ENCODE measurements around the gene FTCDNL1.

The FTCDNL1 gene

GRCh38 chr2:199851501-199851810, 464 bp upstream of the FTCDNL1 start:
- H3K4me3 ChIP-seq (ENCODE audit: insufficient read depth in 1 of 2, low read depth in 1 of 2, low read length in 2 of 2): peak overlapping the region in 1 of 2 experiments; percentile 82
- H4K8ac ChIP-seq (ENCODE audit: low read length): no peak overlapping the region

GRCh38 chr2:199850218-199850717, 724 bp downstream of the FTCDNL1 start:
- DNase-seq: no peak
- Histone ChIP-seq H2AK5ac (ENCODE audit: low read length, severe bottlenecking) (no peak overlapping the region), H3K9ac (ENCODE audit: low read length) (peak overlapping the region; percentile 85), H2BK5ac (ENCODE audit: low read depth, low read length, poor library complexity, severe bottlenecking) (no peak overlapping the region), H2BK120ac (ENCODE audit: low read depth, low read length) (no peak overlapping the region), H3K27me3 (ENCODE audit: control insufficient read depth in 1 of 2, insufficient read depth in 1 of 2, low read length in 2 of 2) (peaks cover 0 to 34% of the 10 kb centered on the region in 2 experiments), H3K18ac (ENCODE audit: low read depth in 1 of 2, low read length in 2 of 2) (peak overlapping the region in 1 of 2 experiments; percentile 40), H3K4ac (ENCODE audit: low read depth in 1 of 2, low read length in 2 of 2) (no peak overlapping the region), H4K8ac (ENCODE audit: low read length) (no peak overlapping the region), H3K36me3 (ENCODE audit: control insufficient read depth in 1 of 2, insufficient read depth in 2 of 2, low read depth in 1 of 2, low read length in 2 of 2) (peaks cover 0 to 4% of the 10 kb centered on the region in 2 experiments), H3K27ac (ENCODE audit: low read length, poor library complexity, severe bottlenecking) (no peak overlapping the region), H3K9me3 (ENCODE audit: control insufficient read depth, low read length) (no peaks in the 10 kb centered on the region), H3K79me1 (replicated peaks; ENCODE audit: low read length, poor library complexity, severe bottlenecking) (no peaks in the 10 kb centered on the region), H2AFZ (ENCODE audit: low read depth, low read length) (peak overlapping the region; percentile 95), H2BK12ac (ENCODE audit: low read length in 2 of 2) (no peak overlapping the region), H3K4me2 (ENCODE audit: low read length, poor library complexity, severe bottlenecking) (peak overlapping the region; percentile 93), H3K14ac (ENCODE audit: low read length in 2 of 2) (no peak overlapping the region), H4K91ac (ENCODE audit: low read length) (no peak overlapping the region), H2BK15ac (ENCODE audit: low read depth, poor library complexity, severe bottlenecking) (no peak overlapping the region), H3K23ac (ENCODE audit: low read length in 2 of 2) (no peak overlapping the region), H3K4me3 (ENCODE audit: insufficient read depth in 1 of 2, low read depth in 1 of 2, low read length in 2 of 2) (peak overlapping the region; percentile 71 to 82), H3K4me1 (ENCODE audit: control insufficient read depth, insufficient read depth, low read depth, low read length) (peaks cover 6% of the 10 kb centered on the region)
- 11% methylated on average over 10 of the region's 12 CpGs for WGBS

More at GRCh38 chr2:199851501-199851810, 464 bp upstream of the FTCDNL1 start:
- H4K91ac ChIP-seq (ENCODE audit: low read length): no peak overlapping the region
- H2BK12ac ChIP-seq (ENCODE audit: low read length in 2 of 2): no peak overlapping the region
- H3K4me1 ChIP-seq (ENCODE audit: control insufficient read depth, insufficient read depth, low read depth, low read length): peaks cover 6% of the 10 kb centered on the region
- peak overlapping the region; percentile 93 for H3K4me2 ChIP-seq (ENCODE audit: low read length, poor library complexity, severe bottlenecking)
- H3K9ac ChIP-seq (ENCODE audit: low read length): peak overlapping the region; percentile 85
- DNase-seq: no peak
- no peak overlapping the region for H2BK120ac ChIP-seq (ENCODE audit: low read depth, low read length)
- H3K27me3 ChIP-seq (ENCODE audit: control insufficient read depth in 1 of 2, insufficient read depth in 1 of 2, low read length in 2 of 2): peaks cover 0 to 35% of the 10 kb centered on the region in 2 experiments
- no peak overlapping the region for H3K14ac ChIP-seq (ENCODE audit: low read length in 2 of 2)
- WGBS: 21% methylated on average over 6 of the region's 8 CpGs
- H3K4ac ChIP-seq (ENCODE audit: low read depth in 1 of 2, low read length in 2 of 2): no peak overlapping the region
- no peaks in the 10 kb centered on the region for H3K9me3 ChIP-seq (ENCODE audit: control insufficient read depth, low read length)
- H3K79me1 ChIP-seq (replicated peaks; ENCODE audit: low read length, poor library complexity, severe bottlenecking): no peaks in the 10 kb centered on the region
- H3K23ac ChIP-seq (ENCODE audit: low read length in 2 of 2): no peak overlapping the region
- peaks cover 0 to 4% of the 10 kb centered on the region in 2 experiments for H3K36me3 ChIP-seq (ENCODE audit: control insufficient read depth in 1 of 2, insufficient read depth in 2 of 2, low read depth in 1 of 2, low read length in 2 of 2)
- no peak overlapping the region for H3K18ac ChIP-seq (ENCODE audit: low read depth in 1 of 2, low read length in 2 of 2)
- H2AFZ ChIP-seq (ENCODE audit: low read depth, low read length): no peak overlapping the region
- no peak overlapping the region for H2AK5ac ChIP-seq (ENCODE audit: low read length, severe bottlenecking)
- no peak overlapping the region for H2BK5ac ChIP-seq (ENCODE audit: low read depth, low read length, poor library complexity, severe bottlenecking)
- H2BK15ac ChIP-seq (ENCODE audit: low read depth, poor library complexity, severe bottlenecking): no peak overlapping the region
- no peak overlapping the region for H3K27ac ChIP-seq (ENCODE audit: low read length, poor library complexity, severe bottlenecking)

GRCh38 chr2:199848389-199849130, 2.4 kb downstream of the FTCDNL1 start:
- no peak overlapping the region for H3K9ac ChIP-seq (ENCODE audit: low read length)
- H2BK5ac ChIP-seq (ENCODE audit: low read depth, low read length, poor library complexity, severe bottlenecking): no peak overlapping the region
- H4K8ac ChIP-seq (ENCODE audit: low read length): no peak overlapping the region
- H3K36me3 ChIP-seq (ENCODE audit: control insufficient read depth in 1 of 2, insufficient read depth in 2 of 2, low read depth in 1 of 2, low read length in 2 of 2): peaks cover 0 to 4% of the 10 kb centered on the region in 2 experiments
- DNase-seq: no peak
- H3K79me1 ChIP-seq (replicated peaks; ENCODE audit: low read length, poor library complexity, severe bottlenecking): no peaks in the 10 kb centered on the region
- no peak overlapping the region for H2BK12ac ChIP-seq (ENCODE audit: low read length in 2 of 2)
- H3K18ac ChIP-seq (ENCODE audit: low read depth in 1 of 2, low read length in 2 of 2): no peak overlapping the region
- no peaks in the 10 kb centered on the region for H3K9me3 ChIP-seq (ENCODE audit: control insufficient read depth, low read length)
- H4K91ac ChIP-seq (ENCODE audit: low read length): no peak overlapping the region
- no peak overlapping the region for H3K23ac ChIP-seq (ENCODE audit: low read length in 2 of 2)
- H2BK15ac ChIP-seq (ENCODE audit: low read depth, poor library complexity, severe bottlenecking): no peak overlapping the region
- no peak overlapping the region for H2BK120ac ChIP-seq (ENCODE audit: low read depth, low read length)
- H3K4me2 ChIP-seq (ENCODE audit: low read length, poor library complexity, severe bottlenecking): no peak overlapping the region
- no peak overlapping the region for H2AFZ ChIP-seq (ENCODE audit: low read depth, low read length)
- H3K4ac ChIP-seq (ENCODE audit: low read depth in 1 of 2, low read length in 2 of 2): no peak overlapping the region
- peaks cover 6% of the 10 kb centered on the region for H3K4me1 ChIP-seq (ENCODE audit: control insufficient read depth, insufficient read depth, low read depth, low read length)
- H3K27me3 ChIP-seq (ENCODE audit: control insufficient read depth in 1 of 2, insufficient read depth in 1 of 2, low read length in 2 of 2): peaks cover 0 to 33% of the 10 kb centered on the region in 2 experiments
- no peak overlapping the region for H3K14ac ChIP-seq (ENCODE audit: low read length in 2 of 2)
- no peak overlapping the region for H3K4me3 ChIP-seq (ENCODE audit: insufficient read depth in 1 of 2, low read depth in 1 of 2, low read length in 2 of 2)
- H3K27ac ChIP-seq (ENCODE audit: low read length, poor library complexity, severe bottlenecking): no peak overlapping the region
- no peak overlapping the region for H2AK5ac ChIP-seq (ENCODE audit: low read length, severe bottlenecking)
- WGBS: 93% methylated on average over 8 of the region's 11 CpGs

GRCh38 chr2:199847181-199847864, 3.7 kb downstream of the FTCDNL1 start:
- 71% methylated on average over 1 of the region's 2 CpGs for WGBS
- Histone ChIP-seq H3K36me3 (ENCODE audit: control insufficient read depth in 1 of 2, insufficient read depth in 2 of 2, low read depth in 1 of 2, low read length in 2 of 2) (peaks cover 0 to 4% of the 10 kb centered on the region in 2 experiments), H3K27ac (ENCODE audit: low read length, poor library complexity, severe bottlenecking) (no peak overlapping the region), H3K14ac (ENCODE audit: low read length in 2 of 2) (no peak overlapping the region), H2BK120ac (ENCODE audit: low read depth, low read length) (no peak overlapping the region), H3K4me1 (ENCODE audit: control insufficient read depth, insufficient read depth, low read depth, low read length) (peaks cover 6% of the 10 kb centered on the region), H3K4ac (ENCODE audit: low read depth in 1 of 2, low read length in 2 of 2) (no peak overlapping the region), H3K9me3 (ENCODE audit: control insufficient read depth, low read length) (no peaks in the 10 kb centered on the region), H2BK5ac (ENCODE audit: low read depth, low read length, poor library complexity, severe bottlenecking) (no peak overlapping the region), H3K18ac (ENCODE audit: low read depth in 1 of 2, low read length in 2 of 2) (no peak overlapping the region), H4K8ac (ENCODE audit: low read length) (no peak overlapping the region), H3K79me1 (replicated peaks; ENCODE audit: low read length, poor library complexity, severe bottlenecking) (no peaks in the 10 kb centered on the region), H3K4me3 (ENCODE audit: insufficient read depth in 1 of 2, low read depth in 1 of 2, low read length in 2 of 2) (no peak overlapping the region), H3K4me2 (ENCODE audit: low read length, poor library complexity, severe bottlenecking) (no peak overlapping the region), H3K23ac (ENCODE audit: low read length in 2 of 2) (no peak overlapping the region), H3K27me3 (ENCODE audit: control insufficient read depth in 1 of 2, insufficient read depth in 1 of 2, low read length in 2 of 2) (peaks cover 0 to 24% of the 10 kb centered on the region in 2 experiments), H2BK15ac (ENCODE audit: low read depth, poor library complexity, severe bottlenecking) (no peak overlapping the region), H2AFZ (ENCODE audit: low read depth, low read length) (no peak overlapping the region), H4K91ac (ENCODE audit: low read length) (no peak overlapping the region), H2BK12ac (ENCODE audit: low read length in 2 of 2) (no peak overlapping the region), H2AK5ac (ENCODE audit: low read length, severe bottlenecking) (no peak overlapping the region), H3K9ac (ENCODE audit: low read length) (no peak overlapping the region)
- no peak for DNase-seq
